ENCODE measurements around the gene PRR36.

PRR36 gene

GRCh38 chr19:7858109-7858770 is 15.9 kb downstream of the PRR36 start:
- no peak for DNase-seq

- DNase-seq, result no peak
Observed at GRCh38 chr19:7857727-7858108, 16.5 kb downstream of the PRR36 start.

GRCh38 chr19:7856679-7857663 is 17.2 kb downstream of the PRR36 start:
- DNase-seq, result no peak

GRCh38 chr19:7856109-7856591 is 18.0 kb downstream of the PRR36 start:
- DNase-seq, result no peak

- DNase-seq, result no peak
Observed at GRCh38 chr19:7855426-7856108, 18.6 kb downstream of the PRR36 start.

GRCh38 chr19:7853770-7854128 is 20.4 kb downstream of the PRR36 start:
- DNase-seq, result no peak

- peak; percentile 24 for DNase-seq
Observed at GRCh38 chr19:7852851-7853769, 21.1 kb downstream of the PRR36 start.

- DNase-seq, result no peak
Observed at GRCh38 chr19:7851623-7852500, 22.3 kb downstream of the PRR36 start.

GRCh38 chr19:7850945-7851622 is 23.1 kb downstream of the PRR36 start:
- no peak for DNase-seq

GRCh38 chr19:7850000-7850813 is 24.0 kb downstream of the PRR36 start:
- DNase-seq, result peak; percentile 28

GRCh38 chr19:7849631-7849999 is 24.6 kb downstream of the PRR36 start:
- no peak for DNase-seq

GRCh38 chr19:7848779-7849457 is 25.3 kb downstream of the PRR36 start:
- DNase-seq, result no peak

- DNase-seq, result no peak
Observed at GRCh38 chr19:7847664-7848063, 26.5 kb downstream of the PRR36 start.

- no peak for DNase-seq
Observed at GRCh38 chr19:7846155-7846646, 28.0 kb downstream of the PRR36 start.

- DNase-seq, result no peak
Observed at GRCh38 chr19:7845390-7846154, 28.6 kb downstream of the PRR36 start.

- no peak for DNase-seq
Observed at GRCh38 chr19:7844951-7845350, 29.2 kb downstream of the PRR36 start.

- no peak for DNase-seq
Observed at GRCh38 chr19:7844405-7844804, 29.8 kb downstream of the PRR36 start.

GRCh38 chr19:7843521-7843920 is 30.7 kb downstream of the PRR36 start:
- no peak for DNase-seq

Data from NCI-H226 (cell line).